GM12878 (cell line): ENCODE data around the gene PREX1. TPM values are rescaled to one million over a fixed set of nuclear protein-coding genes. Genes with fewer than 3 reads are reported as not detected.

Experiments
- ATAC-seq: fragments of 200-7000 bp; cut with Tn5 transposase; 3 replicates; pipeline ENCODE4 v1.9.1; 2020; ENCODE audit warnings: mild to moderate bottlenecking, moderate library complexity
- BruUV-seq: library from RNA; stranded (reverse); fragments of 400-500 nt; replicated peaks from 2 replicates; lab custom pipeline; 2021; lab: Mats Ljungman, UMichigan
- CTCF ChIA-PET: fragments of 300-600 bp; sonication (Branson Sonifier 250); formaldehyde crosslinking; extraction: SDS; loops from one replicate; lab custom pipeline; 2021; ENCODE audit warnings: inconsistent platforms; lab: Yijun Ruan, JAX
- POLR2A ChIA-PET: fragments of 350-600 bp; formaldehyde crosslinking; extraction: SDS; loops from one replicate; lab custom pipeline; 2021; ENCODE audit warnings: inconsistent platforms; lab: Charles Lee
- RAD21 ChIA-PET: fragments of 300-600 bp; sonication (Branson Sonifier 250); formaldehyde crosslinking; loops from one replicate; lab custom pipeline; 2023; ENCODE audit warnings: antibody characterized with exemption; ENCODE audit not compliant: unreplicated experiment; lab: Charles Lee
- SMC1A ChIA-PET: fragments of 300-600 bp; sonication (Branson Sonifier 250); formaldehyde crosslinking; loops from one replicate; lab custom pipeline; 2023; ENCODE audit not compliant: unreplicated experiment, uncharacterized antibody; lab: Charles Lee
- DNase-seq: peaks from one replicate; pipeline ENCODE4 v3.0.0-alpha.2; 2011; ENCODE audit warnings: low read depth, low spot score
- FAIRE-seq: peaks from 3 replicates; lab custom pipeline; 2011; peaks lifted over from hg19 to GRCh38; lab: Jason Lieb, UNC
- H2AFZ ChIP-seq: 2 replicates; pipeline ENCODE4 v1.6.0; 2011; ENCODE audit warnings: low read depth, low read length, control low read depth; ENCODE audit not compliant: control insufficient read depth
- H3K27ac ChIP-seq: 2 replicates; pipeline ENCODE4 v1.5.1; 2011; ENCODE audit warnings: control low read depth; ENCODE audit not compliant: control insufficient read depth, insufficient read depth
- H3K27me3 ChIP-seq, 2 experiments: replicated peaks in 1 of 2; 2 replicates each; pipeline versions ENCODE4 v1.6.0 to v1.6.1; 2011; ENCODE audit warnings: low read length in 1 of 2; ENCODE audit not compliant: control insufficient read depth in 2 of 2, insufficient read depth in 2 of 2
- H3K36me3 ChIP-seq, 2 experiments: 2 replicates each; pipeline ENCODE4 v1.5.1; 2011; ENCODE audit warnings: low read length in 1 of 2; ENCODE audit not compliant: control insufficient read depth in 2 of 2, insufficient read depth in 2 of 2
- H3K4me1 ChIP-seq: 2 replicates; pipeline ENCODE4 v1.6.1; 2011; ENCODE audit warnings: mild to moderate bottlenecking, low read length, moderate library complexity, mixed read lengths; ENCODE audit not compliant: control insufficient read depth, insufficient read depth
- H3K4me2 ChIP-seq: 2 replicates; pipeline ENCODE4 v1.6.0; 2011; ENCODE audit warnings: control low read depth; ENCODE audit not compliant: control insufficient read depth, insufficient read depth
- H3K4me3 ChIP-seq: fragments of 200-600 bp; sonication (generic); 2 replicates; pipeline ENCODE4 v1.5.1; 2016
- H3K79me2 ChIP-seq: 2 replicates; pipeline ENCODE4 v1.6.0; 2011; ENCODE audit warnings: low read length; ENCODE audit not compliant: control insufficient read depth, insufficient read depth
- H3K9ac ChIP-seq: 2 replicates; pipeline ENCODE4 v1.8.0; 2011; ENCODE audit warnings: low read length, control low read depth, mixed read lengths; ENCODE audit not compliant: control insufficient read depth, insufficient read depth
- H3K9me3 ChIP-seq: replicated peaks from 3 replicates; pipeline ENCODE4 v1.5.1; 2011; ENCODE audit warnings: mild to moderate bottlenecking, low read length; ENCODE audit not compliant: control insufficient read depth, insufficient read depth
- H4K20me1 ChIP-seq: 2 replicates; pipeline ENCODE4 v1.6.0; 2011; ENCODE audit not compliant: control insufficient read depth, insufficient read depth
- ASH2L ChIP-seq: fragments of 300-600, 200-600 bp; sonication (generic); IDR thresholded peaks from 2 replicates; pipeline ENCODE4 v1.6.1; 2017; ENCODE audit warnings: low read depth, mild to moderate bottlenecking, borderline replicate concordance
- FOXM1 ChIP-seq: IDR thresholded peaks from 2 replicates; pipeline ENCODE4 v1.6.1; 2012; ENCODE audit warnings: low read depth, mild to moderate bottlenecking, inconsistent platforms, low read length, moderate library complexity
- MXI1 ChIP-seq: fragments of 150-350 bp; IDR thresholded peaks from 2 replicates; pipeline ENCODE4 v1.6.1; 2011; ENCODE audit warnings: low read depth, mild to moderate bottlenecking, inconsistent platforms, low read length, improper control_type of control experiment
- NR2F1 ChIP-seq: fragments of 450-650 bp; conservative IDR thresholded peaks from 2 replicates; pipeline ENCODE4 v1.6.1; 2017; ENCODE audit warnings: mild to moderate bottlenecking
- RB1 ChIP-seq: fragments of 450-650 bp; formaldehyde crosslinking; IDR thresholded peaks from 2 replicates; pipeline ENCODE4 v1.6.1; 2017; ENCODE audit warnings: mild to moderate bottlenecking, borderline replicate concordance
- SUPT20H ChIP-seq: IDR thresholded peaks from 2 replicates; pipeline ENCODE4 v1.6.1; 2011; ENCODE audit warnings: low read depth, mild to moderate bottlenecking, low read length, moderate library complexity, borderline replicate concordance; ENCODE audit not compliant: control insufficient read depth
- WRNIP1 ChIP-seq: IDR thresholded peaks from 2 replicates; pipeline ENCODE4 v1.6.1; 2011; ENCODE audit warnings: low read depth, low read length, improper control_type of control experiment, borderline replicate concordance
- ZNF207 ChIP-seq: fragments of 450-650 bp; IDR thresholded peaks from 2 replicates; pipeline ENCODE4 v1.6.1; 2014; ENCODE audit warnings: antibody characterized with exemption, mild to moderate bottlenecking, borderline replicate concordance
- WGBS: methylation state at CpG from one replicate; pipeline ENCODE4 v1.1.6; 2016; ENCODE audit warnings: low lambda C conversion rate; ENCODE audit not compliant: insufficient replicate concordance, insufficient coverage; ENCODE audit errors: missing lambda C conversion rate; 5-methylcytosine and 5-hydroxymethylcytosine counted together
- in situ Hi-C: fragments of 300-500 bp; cut with MboI; formaldehyde crosslinking; loops from 9 replicates; pipeline ENCODE4 v1.14.3; 2018; ENCODE audit warnings: mixed read lengths
- intact Hi-C: fragments of 100-400 bp; cut with micrococcal nuclease; formaldehyde crosslinking; loops from one replicate; pipeline ENCODE4 v1.14.2; 2022; ENCODE audit not compliant: unreplicated experiment
- polyA plus RNA-seq, 11 experiments: library from polyadenylated mRNA; depleted of rRNA in 4 of 11; unstranded in 6 of 11; stranded (reverse) in 5 of 11; fragments of >200 nt; fragmentation: Nextera tagmentation in 4 of 11; fragmentation: Illumina TruSeq in 1 of 11; extraction: Ambion mirVana in 4 of 11; extraction: Trizol in 1 of 11; gene quantifications; 1 replicate in 1 of 11; 2 replicates in 10 of 11; pipeline versions ENCODE4 v1.2.1 to v1.2.3, GENCODE V29; 2011 to 2016; ENCODE audit warnings: inconsistent platforms in 2 of 11, missing spikeins in 2 of 11, low read depth in 1 of 11
- total RNA-seq, 4 experiments: library from RNA; depleted of rRNA in 3 of 4; stranded (reverse); fragments of >200 nt in 3 of 4; fragmentation: Illumina TruSeq in 1 of 4; extraction: Trizol in 1 of 4; gene quantifications; 2 replicates each; pipeline versions ENCODE4 v1.2.1 to v1.2.3, GENCODE V29; 2013 to 2021
- TF ChIP-seq, protein P1 (sequence below): fragments of 450-650 bp; IDR thresholded peaks from 2 replicates; pipeline ENCODE4 v1.6.1; 2014; ENCODE audit warnings: mild to moderate bottlenecking
- TF ChIP-seq, protein P2 (sequence below): IDR thresholded peaks from 2 replicates; pipeline ENCODE4 v1.6.1; 2012; ENCODE audit warnings: low read depth, low read length, improper control_type of control experiment

PREX1 gene
- total and polyA plus RNA-seq, 10 of the 15 experiments (the other 5 are each of a cell fraction or from before 2014, with no cell fraction given), result 2.6 to 114 (median 38.9) TPM

DNA sequence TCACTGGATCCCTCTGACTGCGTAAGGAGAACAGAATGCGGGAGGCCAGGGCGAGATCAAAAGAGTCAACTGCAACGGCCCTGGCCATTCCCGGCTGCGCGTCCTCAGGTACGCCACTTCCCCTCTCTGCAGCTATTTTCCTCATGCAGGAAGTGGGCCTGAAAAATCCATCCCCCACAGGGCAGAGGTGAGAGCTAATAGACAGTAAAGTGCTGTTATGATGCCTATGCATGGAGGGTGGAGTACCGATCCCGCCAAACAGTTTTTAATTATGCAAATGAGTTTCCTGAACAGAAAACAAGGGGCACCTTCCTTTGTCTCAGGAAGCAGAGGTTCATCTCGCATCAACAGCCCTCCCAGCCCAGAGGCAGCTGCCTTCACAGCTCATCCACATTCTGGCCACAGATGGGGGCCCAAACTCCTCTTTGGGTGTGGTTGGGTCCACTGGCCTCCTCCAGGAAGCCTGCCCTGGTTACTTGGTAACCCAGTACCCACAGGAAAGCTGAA lies 9.3 kb downstream of the PREX1 start (continued):
- TF ChIP-seq RB1, result no peak
- peak; percentile 74 for TF ChIP-seq NR2F1

- H3K9me3 ChIP-seq, result no peaks in the 10 kb centered on the region; the same call in 2 of the 3 replicates
- peak overlapping the region; percentile 31; the same call in 1 of the 2 replicates for H3K9ac ChIP-seq
- WGBS, result 37% methylated on average over 7 of the region's 7 CpGs
- no peak overlapping the region for H2AFZ ChIP-seq
- RAD21 ChIA-PET, result interaction anchor here (0.7 to 2.2 kb wide), 8 partner anchors 21 to 101 kb away, joined by 3 to 12 read pairs (median 4); no protein-coding TSS in a partner anchor
- H3K4me2 ChIP-seq, result peak overlapping the region; percentile 82
- H3K79me2 ChIP-seq, result peaks cover 97% of the 10 kb centered on the region
- peak overlapping the region; percentile 83 for H3K27ac ChIP-seq
- H3K4me1 ChIP-seq, result peaks cover 62% of the 10 kb centered on the region
- H3K4me3 ChIP-seq, result peak overlapping the region; percentile 46; the same call in 1 of the 2 replicates
- FAIRE-seq, result no peak
- peaks cover 4 to 7% of the 10 kb centered on the region in 2 experiments; a peak in 3 of 4 replicates for H3K36me3 ChIP-seq
- SMC1A ChIA-PET, result interaction anchor here (0.6 to 2.0 kb wide), 15 partner anchors 9 to 160 kb away, joined by 3 to 10 read pairs (median 4); no protein-coding TSS in a partner anchor
- CTCF ChIA-PET, result interaction anchor here (1.1 to 1.3 kb wide), 6 partner anchors 20 to 347 kb away, joined by 3 to 4 read pairs (median 4); no protein-coding TSS in a partner anchor
- BruUV-seq, result no TSS peak
- no peak for TF ChIP-seq ASH2L
- no peak for TF ChIP-seq SUPT20H
- TF ChIP-seq, protein P1, sequence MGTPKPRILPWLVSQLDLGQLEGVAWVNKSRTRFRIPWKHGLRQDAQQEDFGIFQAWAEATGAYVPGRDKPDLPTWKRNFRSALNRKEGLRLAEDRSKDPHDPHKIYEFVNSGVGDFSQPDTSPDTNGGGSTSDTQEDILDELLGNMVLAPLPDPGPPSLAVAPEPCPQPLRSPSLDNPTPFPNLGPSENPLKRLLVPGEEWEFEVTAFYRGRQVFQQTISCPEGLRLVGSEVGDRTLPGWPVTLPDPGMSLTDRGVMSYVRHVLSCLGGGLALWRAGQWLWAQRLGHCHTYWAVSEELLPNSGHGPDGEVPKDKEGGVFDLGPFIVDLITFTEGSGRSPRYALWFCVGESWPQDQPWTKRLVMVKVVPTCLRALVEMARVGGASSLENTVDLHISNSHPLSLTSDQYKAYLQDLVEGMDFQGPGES, result no peak
- TF ChIP-seq FOXM1, result no peak
- TF ChIP-seq MXI1, result no peak
- TF ChIP-seq, protein P2, sequence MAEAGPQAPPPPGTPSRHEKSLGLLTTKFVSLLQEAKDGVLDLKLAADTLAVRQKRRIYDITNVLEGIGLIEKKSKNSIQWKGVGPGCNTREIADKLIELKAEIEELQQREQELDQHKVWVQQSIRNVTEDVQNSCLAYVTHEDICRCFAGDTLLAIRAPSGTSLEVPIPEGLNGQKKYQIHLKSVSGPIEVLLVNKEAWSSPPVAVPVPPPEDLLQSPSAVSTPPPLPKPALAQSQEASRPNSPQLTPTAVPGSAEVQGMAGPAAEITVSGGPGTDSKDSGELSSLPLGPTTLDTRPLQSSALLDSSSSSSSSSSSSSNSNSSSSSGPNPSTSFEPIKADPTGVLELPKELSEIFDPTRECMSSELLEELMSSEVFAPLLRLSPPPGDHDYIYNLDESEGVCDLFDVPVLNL, result no peak
- no peak for TF ChIP-seq ZNF207
- TF ChIP-seq WRNIP1, result no peak
- POLR2A ChIA-PET, result interaction anchor here (1.2 to 1.4 kb wide), 2 partner anchors 10 to 31 kb away, joined by 3 to 4 read pairs; partner anchors contain the start of gene PREX1
- in situ Hi-C loops (no loop called here), intact Hi-C loops (no loop called here)
- peaks cover 4% of the 10 kb centered on the region; the same call in 1 of the 2 replicates for H4K20me1 ChIP-seq
- DNase-seq, result no peak
- H3K27me3 ChIP-seq, result no peaks in the 10 kb centered on the region
- ATAC-seq, result no peak
These were observed 9.8 kb downstream of the PREX1 start for GRCh38 chr20:48818031-48818370.
